Measurements from ENCODE around the gene ANO10. TPM values are rescaled to one million over a fixed set of nuclear protein-coding genes. Genes with fewer than 3 reads are reported as not detected.
"Not testable (repeated sequence)": the region's sequence is repeated elsewhere in the genome, so short reads cannot be mapped to it uniquely, and the experiment has no call there.

Gene ANO10
- total RNA-seq, 1 donor = 7.1 TPM

DNA sequence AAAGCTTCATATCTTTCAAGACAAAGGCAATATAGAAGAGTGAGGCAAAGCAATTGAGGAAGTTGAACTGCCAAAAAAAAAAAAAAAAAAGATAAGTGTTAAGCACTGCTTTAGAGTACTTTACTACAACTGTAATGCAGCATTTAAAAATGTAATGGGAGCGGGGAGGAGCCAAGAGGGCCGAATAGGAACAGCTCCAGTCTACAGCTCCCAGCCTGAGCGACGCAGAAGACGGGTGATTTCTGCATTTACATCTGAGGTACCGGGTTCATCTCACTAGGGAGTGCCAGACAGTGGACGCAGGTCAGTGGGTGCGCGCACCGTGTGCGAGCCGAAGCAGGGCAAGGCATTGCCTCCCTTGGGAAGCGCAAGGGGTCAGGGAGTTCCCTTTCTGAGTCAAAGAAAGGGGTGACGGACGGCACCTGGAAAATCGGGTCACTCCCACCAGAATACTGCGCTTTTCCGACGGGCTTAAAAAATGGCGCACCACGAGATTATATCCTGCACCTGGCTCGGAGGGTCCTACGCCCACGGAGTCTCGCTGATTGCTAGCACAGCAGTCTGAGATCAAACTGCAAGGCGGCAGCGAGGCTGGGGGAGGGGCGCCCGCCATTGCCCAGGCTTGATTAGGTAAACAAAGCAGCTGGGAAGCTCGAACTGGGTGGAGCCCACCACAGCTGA lies 56.0 kb downstream of the ANO10 start:
- H3K27me3 ChIP-seq (ENCODE audit: insufficient read depth, low read length); H3K9me3 ChIP-seq (ENCODE audit: low read depth, low read length): not testable (repeated sequence)

DNA sequence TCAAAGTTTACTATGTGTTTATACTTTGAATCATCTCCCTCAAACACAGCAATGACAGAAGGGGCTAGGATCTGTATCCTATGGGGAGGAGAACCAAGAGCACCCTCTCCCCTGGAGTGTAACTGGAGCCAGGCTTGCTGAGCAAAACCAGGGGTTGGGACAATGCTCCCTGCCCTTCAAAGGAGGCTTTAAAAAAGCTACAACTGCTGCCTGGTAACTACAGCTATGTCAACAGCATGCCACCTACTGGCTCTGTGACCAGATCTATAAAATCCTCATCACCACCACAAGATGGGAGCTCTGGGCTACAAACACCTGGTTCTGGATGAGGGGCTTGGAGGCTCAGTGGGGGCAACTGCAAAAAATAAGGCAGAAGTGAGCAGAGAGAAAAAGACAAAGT lies 61.9 kb downstream of the ANO10 start:
- Histone ChIP-seq H3K4me1 (ENCODE audit: insufficient read depth, low read length) (no peaks in the 10 kb centered on the region), H3K9me3 (ENCODE audit: low read depth, low read length) (no peaks in the 10 kb centered on the region), H3K27me3 (ENCODE audit: insufficient read depth, low read length) (no peaks in the 10 kb centered on the region), H3K4me3 (ENCODE audit: low read length) (no peak overlapping the region)

More for the DNA sequence above, 56.0 kb downstream of the ANO10 start:
- H3K4me3 ChIP-seq (ENCODE audit: low read length); H3K4me1 ChIP-seq (ENCODE audit: insufficient read depth, low read length): not testable (repeated sequence)

DNA sequence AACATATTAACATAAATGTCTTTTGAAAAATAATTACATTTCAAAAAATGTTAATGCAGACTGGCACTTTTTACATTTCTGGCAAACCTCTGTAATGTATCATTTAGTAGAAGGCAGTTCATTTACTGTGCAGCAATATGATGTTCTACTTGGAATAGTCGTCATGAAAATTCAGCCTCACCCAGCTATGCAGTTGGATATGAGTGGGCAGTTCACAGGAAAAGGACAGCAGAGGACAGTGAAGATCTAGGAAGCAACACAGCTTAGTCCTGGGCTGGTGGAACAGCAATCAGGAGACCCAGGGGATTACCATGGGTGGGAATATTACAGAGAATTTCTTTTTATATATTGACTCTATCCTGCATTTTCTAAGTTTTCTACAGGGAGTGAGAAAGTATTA lies 63.6 kb downstream of the ANO10 start:
- Histone ChIP-seq H3K9me3 (ENCODE audit: low read depth, low read length) (no peaks in the 10 kb centered on the region), H3K4me1 (ENCODE audit: insufficient read depth, low read length) (no peaks in the 10 kb centered on the region), H3K27me3 (ENCODE audit: insufficient read depth, low read length) (no peaks in the 10 kb centered on the region), H3K4me3 (ENCODE audit: low read length) (no peak overlapping the region)

DNA sequence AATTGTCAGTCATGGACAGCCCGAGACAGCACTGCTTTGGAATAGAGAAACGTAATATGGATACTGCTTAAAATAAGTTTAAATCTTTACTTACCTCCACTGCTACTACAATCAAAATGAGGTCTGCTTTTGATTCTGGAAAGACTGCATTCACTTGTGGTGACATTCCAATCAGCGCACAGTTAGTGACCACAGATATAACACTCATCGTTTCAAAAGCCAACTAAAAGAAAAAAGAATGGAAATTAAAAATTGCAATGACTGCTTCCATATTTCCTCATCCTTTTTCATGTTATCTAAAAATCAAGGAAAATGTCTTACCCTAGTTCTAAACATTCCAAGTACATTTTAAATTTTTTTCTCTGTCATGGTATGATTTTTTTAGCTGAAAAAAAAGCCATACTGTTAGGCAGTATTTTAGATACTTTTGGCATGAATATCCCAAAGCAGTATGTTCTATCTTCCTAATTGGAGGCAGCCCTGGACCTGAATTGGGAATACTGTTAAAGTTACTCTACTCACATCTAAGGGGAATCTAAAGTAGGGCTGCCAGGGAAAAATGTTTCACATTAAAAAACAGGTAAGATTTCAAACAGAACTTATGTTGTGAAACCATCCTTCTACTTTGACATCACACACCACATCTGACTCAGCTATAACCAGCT lies 72.1 kb downstream of the ANO10 start:
- H3K4me3 ChIP-seq (ENCODE audit: low read length) = no peak overlapping the region
- H3K27me3 ChIP-seq (ENCODE audit: insufficient read depth, low read length) = no peaks in the 10 kb centered on the region
- H3K9me3 ChIP-seq (ENCODE audit: low read depth, low read length) = no peaks in the 10 kb centered on the region
- H3K4me1 ChIP-seq (ENCODE audit: insufficient read depth, low read length) = no peaks in the 10 kb centered on the region

DNA sequence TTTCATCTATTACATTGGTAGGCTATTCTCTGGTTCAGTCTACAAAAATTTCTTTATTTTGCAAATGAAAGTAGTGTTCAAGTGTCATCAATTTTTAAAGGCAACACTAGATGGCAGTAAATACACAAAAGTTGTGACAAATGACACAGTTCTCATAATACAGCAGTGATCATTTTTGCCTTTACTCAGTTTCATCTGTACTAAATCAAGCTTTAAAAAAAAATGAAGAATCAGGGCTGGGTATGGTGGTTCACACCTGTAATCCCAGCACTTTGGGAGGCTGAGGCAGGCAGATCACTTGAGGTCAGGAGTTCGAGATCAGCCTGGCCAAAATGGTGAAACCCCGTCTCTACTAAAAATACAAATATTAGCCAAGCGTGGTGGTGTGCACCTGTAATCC lies 77.5 kb downstream of the ANO10 start:
- not testable (repeated sequence) for H3K4me3 ChIP-seq (ENCODE audit: low read length); H3K27me3 ChIP-seq (ENCODE audit: insufficient read depth, low read length); H3K9me3 ChIP-seq (ENCODE audit: low read depth, low read length); H3K4me1 ChIP-seq (ENCODE audit: insufficient read depth, low read length)

DNA sequence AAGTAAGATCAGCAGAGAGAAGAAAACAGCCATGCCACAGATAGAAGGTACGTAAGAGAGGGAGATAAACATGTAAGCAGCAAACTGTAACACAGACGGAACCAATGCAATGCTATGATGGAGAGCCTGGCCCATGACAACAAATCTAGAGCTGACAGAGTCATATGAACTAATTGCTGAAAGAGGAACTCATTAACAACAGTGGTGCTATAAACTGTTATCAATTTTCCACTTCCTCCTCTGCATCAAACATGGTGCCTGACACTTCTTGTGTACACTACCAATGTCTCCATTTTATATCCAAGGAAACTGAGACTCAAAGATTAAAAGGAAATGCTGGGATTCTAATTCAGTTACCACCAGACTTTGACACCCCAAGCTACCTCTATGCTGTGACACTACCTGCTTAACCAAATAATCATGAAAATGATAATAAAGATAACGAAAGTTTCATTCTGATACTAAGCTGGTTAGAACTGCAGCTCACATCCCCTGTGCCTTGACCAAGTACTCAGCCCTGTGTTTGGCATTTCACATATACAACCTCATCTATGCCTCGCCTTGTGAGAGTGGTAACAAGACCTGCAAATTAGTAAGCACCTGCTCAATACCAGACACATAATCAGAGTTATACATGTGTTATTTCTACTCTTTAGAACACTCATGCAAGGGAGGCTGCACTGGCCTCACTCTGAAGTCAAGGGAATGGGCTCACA lies 79.3 kb downstream of the ANO10 start:
- no peaks in the 10 kb centered on the region for H3K4me1 ChIP-seq (ENCODE audit: insufficient read depth, low read length)
- no peak overlapping the region for H3K4me3 ChIP-seq (ENCODE audit: low read length)
- no peaks in the 10 kb centered on the region for H3K9me3 ChIP-seq (ENCODE audit: low read depth, low read length)
- no peaks in the 10 kb centered on the region for H3K27me3 ChIP-seq (ENCODE audit: insufficient read depth, low read length)

DNA sequence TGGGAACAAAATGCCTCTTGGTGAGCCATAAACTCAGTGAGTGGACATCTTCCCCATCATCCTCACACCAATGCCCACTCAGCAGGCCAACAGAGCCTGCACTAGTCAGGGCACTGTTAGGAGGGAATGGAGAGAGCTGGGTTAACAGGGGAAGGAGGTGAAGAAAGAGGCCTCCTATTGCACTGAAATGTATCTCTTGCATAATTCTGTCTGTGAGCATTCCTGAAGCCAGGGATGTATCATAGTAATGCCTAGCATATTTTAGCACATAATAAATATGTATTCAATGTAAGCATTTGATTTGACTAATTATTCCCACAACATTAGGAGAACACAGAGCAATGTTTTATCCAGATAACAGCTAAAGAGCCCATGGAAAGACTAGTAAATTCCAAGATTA lies 81.2 kb downstream of the ANO10 start:
- no peaks in the 10 kb centered on the region for H3K4me1 ChIP-seq (ENCODE audit: insufficient read depth, low read length)
- no peaks in the 10 kb centered on the region for H3K27me3 ChIP-seq (ENCODE audit: insufficient read depth, low read length)
- H3K4me3 ChIP-seq (ENCODE audit: low read length) = no peak overlapping the region
- no peaks in the 10 kb centered on the region for H3K9me3 ChIP-seq (ENCODE audit: low read depth, low read length)

DNA sequence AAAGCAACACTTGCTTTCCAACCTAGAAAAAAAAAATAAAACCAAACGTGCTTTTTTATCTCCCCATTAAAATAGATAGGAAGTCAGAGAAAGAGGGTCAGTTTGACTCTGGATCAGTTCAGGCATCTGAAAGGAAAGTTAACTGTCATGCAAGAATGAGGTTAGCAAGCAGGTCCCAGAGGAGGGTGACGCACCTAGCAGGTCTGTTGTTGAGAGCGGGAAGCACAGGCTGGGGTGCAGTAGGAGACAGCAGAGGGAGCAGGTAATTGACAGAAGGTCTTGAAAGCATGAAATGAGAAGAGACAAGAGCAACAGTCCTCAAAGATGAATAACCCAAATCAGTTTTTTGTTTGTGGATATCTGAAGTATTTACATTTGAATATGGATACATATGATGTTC lies 82.5 kb downstream of the ANO10 start:
- no peaks in the 10 kb centered on the region for H3K27me3 ChIP-seq (ENCODE audit: insufficient read depth, low read length)
- no peaks in the 10 kb centered on the region for H3K9me3 ChIP-seq (ENCODE audit: low read depth, low read length)
- no peaks in the 10 kb centered on the region for H3K4me1 ChIP-seq (ENCODE audit: insufficient read depth, low read length)
- no peak overlapping the region for H3K4me3 ChIP-seq (ENCODE audit: low read length)

DNA sequence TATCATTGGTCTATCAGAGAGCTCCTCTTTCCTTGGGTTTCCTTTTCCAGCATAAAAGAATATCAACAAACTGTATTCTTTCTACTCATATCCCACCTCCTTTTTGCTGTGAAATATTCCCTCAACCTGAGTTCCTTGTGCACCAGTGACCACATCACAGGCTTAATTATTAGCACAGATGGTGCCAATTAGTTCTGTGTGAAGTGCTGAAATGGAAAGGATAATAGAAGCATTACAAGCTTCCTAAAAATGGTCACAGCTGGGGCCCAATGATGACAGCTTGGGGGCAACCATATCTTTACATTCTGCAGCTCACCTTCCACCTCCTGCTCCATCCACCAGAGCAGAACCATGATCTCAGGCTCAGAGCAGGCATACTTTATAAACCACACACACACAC lies 84.6 kb downstream of the ANO10 start:
- Histone ChIP-seq H3K9me3 (ENCODE audit: low read depth, low read length) (no peaks in the 10 kb centered on the region), H3K4me3 (ENCODE audit: low read length) (no peak overlapping the region), H3K4me1 (ENCODE audit: insufficient read depth, low read length) (no peaks in the 10 kb centered on the region), H3K27me3 (ENCODE audit: insufficient read depth, low read length) (no peaks in the 10 kb centered on the region)

DNA sequence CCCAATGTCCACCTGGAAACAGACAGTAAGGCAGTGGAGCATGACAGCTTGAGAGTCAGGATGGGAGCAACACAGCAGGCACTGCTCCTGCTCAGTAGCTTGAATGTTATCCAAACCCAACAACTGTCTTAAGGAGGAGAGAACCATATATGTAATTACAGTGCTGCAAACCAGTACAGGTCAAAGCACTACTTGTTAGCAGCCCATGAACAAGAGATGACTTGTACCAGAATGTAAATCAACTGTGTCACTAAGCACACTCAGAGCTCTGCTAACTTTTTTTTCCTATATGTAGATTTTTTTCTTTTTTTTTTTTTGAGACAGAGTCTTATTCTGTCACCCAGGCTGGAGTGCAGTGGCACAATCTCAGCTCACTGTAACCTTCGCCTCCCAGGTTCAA lies 87.1 kb downstream of the ANO10 start:
- Histone ChIP-seq H3K4me1 (ENCODE audit: insufficient read depth, low read length) (no peaks in the 10 kb centered on the region), H3K9me3 (ENCODE audit: low read depth, low read length) (no peaks in the 10 kb centered on the region), H3K4me3 (ENCODE audit: low read length) (no peak overlapping the region), H3K27me3 (ENCODE audit: insufficient read depth, low read length) (no peaks in the 10 kb centered on the region)

DNA sequence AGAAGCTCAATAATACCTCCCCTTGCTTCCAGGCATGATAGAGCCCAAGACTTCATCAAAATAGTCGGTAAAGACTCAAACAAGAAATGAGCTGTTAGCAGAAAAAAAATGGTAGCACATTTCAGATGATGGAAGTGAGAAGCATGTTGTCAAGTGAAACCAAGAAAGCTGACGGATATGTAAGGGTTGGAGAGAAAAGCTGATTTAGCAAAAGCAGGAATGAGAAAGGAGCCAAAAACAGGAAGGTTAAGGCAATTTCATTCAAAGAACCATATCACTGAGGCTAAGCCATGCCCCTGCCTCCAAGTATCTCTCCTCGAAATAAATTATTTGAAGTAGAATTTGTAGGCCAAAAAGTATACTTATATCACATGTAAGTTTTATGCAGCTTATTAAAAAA lies 88.8 kb downstream of the ANO10 start:
- no peak overlapping the region for H3K4me3 ChIP-seq (ENCODE audit: low read length)
- no peaks in the 10 kb centered on the region for H3K9me3 ChIP-seq (ENCODE audit: low read depth, low read length)
- no peaks in the 10 kb centered on the region for H3K4me1 ChIP-seq (ENCODE audit: insufficient read depth, low read length)
- no peaks in the 10 kb centered on the region for H3K27me3 ChIP-seq (ENCODE audit: insufficient read depth, low read length)

DNA sequence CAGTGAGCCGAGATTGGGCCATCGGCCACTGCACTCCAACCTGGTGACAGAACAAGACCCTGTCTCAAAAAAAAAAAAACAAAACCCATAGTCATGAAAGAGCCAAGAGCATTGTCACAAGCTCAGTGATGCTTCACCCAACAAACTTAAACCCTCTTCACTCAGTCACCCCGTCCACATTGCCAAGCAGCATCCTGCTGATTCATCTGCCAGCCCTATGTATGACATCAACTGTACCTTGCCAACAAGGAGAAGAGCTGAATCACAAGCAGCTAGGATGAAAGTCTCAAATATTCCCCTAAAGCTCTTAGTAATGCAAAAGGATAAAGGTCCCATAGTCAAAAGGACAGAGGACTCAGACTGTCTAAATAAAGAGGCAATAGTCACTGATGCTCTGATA lies 90.0 kb downstream of the ANO10 start:
- no peak overlapping the region for H3K4me3 ChIP-seq (ENCODE audit: low read length)
- H3K4me1 ChIP-seq (ENCODE audit: insufficient read depth, low read length) = no peaks in the 10 kb centered on the region
- H3K27me3 ChIP-seq (ENCODE audit: insufficient read depth, low read length) = no peaks in the 10 kb centered on the region
- no peaks in the 10 kb centered on the region for H3K9me3 ChIP-seq (ENCODE audit: low read depth, low read length)

DNA sequence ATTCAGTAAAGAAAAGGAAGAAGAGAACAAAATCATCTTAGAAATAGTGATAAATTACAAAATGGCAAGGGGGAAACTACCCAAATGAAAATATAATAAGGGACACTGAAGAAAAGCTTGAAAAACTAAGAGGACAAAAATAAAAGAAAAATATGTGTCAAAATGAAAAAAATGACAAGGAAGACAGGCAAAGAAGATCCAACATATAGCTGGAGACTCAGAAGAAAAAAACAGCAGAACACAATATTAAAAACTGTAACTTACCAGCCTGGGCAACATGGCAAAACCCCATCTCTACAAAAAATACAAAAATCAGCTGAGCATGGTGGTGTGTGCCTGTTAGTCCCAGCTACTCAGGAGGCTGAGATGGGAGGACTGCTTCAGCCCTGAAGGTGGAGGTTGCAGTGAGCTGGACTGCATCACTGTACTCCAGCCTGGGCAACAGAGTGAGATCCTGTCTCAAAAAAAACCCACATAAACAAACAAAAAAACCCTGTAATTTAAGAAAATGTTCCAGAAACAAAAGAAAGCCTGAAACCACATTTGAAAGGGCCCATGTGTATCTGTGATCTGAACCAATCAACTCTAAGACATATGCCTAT lies 93.2 kb downstream of the ANO10 start:
- Histone ChIP-seq H3K27me3 (ENCODE audit: insufficient read depth, low read length) (no peaks in the 10 kb centered on the region), H3K9me3 (ENCODE audit: low read depth, low read length) (no peaks in the 10 kb centered on the region), H3K4me1 (ENCODE audit: insufficient read depth, low read length) (no peaks in the 10 kb centered on the region), H3K4me3 (ENCODE audit: low read length) (no peak overlapping the region)

DNA sequence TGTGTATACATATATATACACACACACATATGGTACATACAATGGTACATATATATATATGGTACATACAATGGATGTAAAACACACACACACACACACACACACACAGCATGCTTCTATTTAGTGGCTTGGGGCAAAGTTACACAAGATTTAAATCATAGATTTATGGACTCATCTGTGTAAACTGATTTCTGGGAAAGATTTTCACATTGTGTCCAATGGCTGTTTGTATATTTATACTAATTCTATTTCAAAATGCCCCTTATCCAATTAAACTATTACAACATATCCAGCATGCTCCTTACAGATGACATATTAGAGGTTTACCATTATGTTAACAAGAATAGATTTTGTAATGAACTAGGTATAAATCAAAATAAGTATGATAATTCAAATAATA lies 94.9 kb downstream of the ANO10 start:
- no peaks in the 10 kb centered on the region for H3K4me1 ChIP-seq (ENCODE audit: insufficient read depth, low read length)
- no peak overlapping the region for H3K4me3 ChIP-seq (ENCODE audit: low read length)
- no peaks in the 10 kb centered on the region for H3K27me3 ChIP-seq (ENCODE audit: insufficient read depth, low read length)
- no peaks in the 10 kb centered on the region for H3K9me3 ChIP-seq (ENCODE audit: low read depth, low read length)

DNA sequence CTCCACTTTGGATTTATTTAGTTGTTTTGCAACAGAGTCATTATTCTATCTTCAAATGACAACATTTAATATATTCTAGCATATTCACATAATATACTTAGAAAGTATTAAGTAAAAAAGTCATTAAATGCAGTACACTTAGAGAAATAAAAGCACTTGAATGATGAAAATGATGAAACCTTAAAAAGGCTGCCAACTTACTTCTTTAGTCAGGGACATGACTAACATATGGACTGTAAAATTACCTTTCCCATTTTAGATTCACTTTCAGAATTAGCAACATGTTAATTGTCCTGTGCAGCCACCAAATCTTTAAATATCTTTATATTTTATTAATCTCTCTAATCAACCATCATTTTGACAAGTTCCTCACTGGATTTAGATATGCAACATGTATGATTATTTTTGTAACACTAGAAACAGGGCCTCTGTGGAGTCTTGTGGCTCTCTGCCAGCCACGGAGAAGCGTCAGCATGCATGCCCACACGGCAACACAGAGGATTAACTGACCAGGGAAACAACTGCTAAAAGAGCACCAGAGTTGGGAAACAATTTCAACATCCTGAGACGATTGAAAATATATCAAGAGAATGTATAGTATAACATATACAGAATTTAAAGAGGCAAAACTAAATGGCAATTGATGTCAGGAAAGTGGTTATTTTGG lies 95.7 kb downstream of the ANO10 start:
- Histone ChIP-seq H3K27me3 (ENCODE audit: insufficient read depth, low read length) (no peaks in the 10 kb centered on the region), H3K4me3 (ENCODE audit: low read length) (no peak overlapping the region), H3K4me1 (ENCODE audit: insufficient read depth, low read length) (no peaks in the 10 kb centered on the region), H3K9me3 (ENCODE audit: low read depth, low read length) (no peaks in the 10 kb centered on the region)

Data from mononuclear cell (primary cell).